ENCODE data around the gene B4GALT2.

DNA sequence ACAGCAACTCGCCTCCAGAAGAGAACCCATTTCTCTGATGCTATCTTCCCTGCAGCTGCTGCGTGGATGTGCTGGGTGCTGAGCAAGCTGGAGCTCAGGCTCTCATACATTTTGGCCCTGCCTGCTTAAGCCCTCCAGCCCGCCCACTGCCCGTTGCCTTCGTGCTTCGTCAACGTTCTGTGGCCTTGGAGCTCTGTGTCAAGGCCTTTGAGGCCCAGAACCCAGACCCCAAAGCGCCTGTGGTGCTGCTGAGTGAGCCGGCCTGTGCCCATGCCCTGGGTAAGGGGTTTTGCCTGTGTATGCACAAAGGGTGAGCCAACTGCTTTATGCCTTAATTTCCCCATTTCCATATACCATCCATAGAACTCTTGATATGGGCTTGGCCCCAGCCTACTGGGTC is 8.1 kb upstream of the B4GALT2 start:
- TF ChIP-seq EZH2 (IDR thresholded peaks at IDR 0.05; ENCODE audit: borderline replicate concordance, low read depth, low read length, severe bottlenecking), result no peak
- TF ChIP-seq, protein P1, sequence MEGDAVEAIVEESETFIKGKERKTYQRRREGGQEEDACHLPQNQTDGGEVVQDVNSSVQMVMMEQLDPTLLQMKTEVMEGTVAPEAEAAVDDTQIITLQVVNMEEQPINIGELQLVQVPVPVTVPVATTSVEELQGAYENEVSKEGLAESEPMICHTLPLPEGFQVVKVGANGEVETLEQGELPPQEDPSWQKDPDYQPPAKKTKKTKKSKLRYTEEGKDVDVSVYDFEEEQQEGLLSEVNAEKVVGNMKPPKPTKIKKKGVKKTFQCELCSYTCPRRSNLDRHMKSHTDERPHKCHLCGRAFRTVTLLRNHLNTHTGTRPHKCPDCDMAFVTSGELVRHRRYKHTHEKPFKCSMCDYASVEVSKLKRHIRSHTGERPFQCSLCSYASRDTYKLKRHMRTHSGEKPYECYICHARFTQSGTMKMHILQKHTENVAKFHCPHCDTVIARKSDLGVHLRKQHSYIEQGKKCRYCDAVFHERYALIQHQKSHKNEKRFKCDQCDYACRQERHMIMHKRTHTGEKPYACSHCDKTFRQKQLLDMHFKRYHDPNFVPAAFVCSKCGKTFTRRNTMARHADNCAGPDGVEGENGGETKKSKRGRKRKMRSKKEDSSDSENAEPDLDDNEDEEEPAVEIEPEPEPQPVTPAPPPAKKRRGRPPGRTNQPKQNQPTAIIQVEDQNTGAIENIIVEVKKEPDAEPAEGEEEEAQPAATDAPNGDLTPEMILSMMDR (IDR thresholded peaks at IDR 0.05; ENCODE audit: borderline replicate concordance, extremely low read depth, low read length, poor library complexity, severe bottlenecking), result no peak

Data from DND-41 (cell line).